GM12878 (cell line): ENCODE measurements around the gene OR8U1.

Experiments
- EZH2 ChIP-seq: IDR thresholded peaks from 2 replicates; pipeline ENCODE4 v1.6.1; 2012; ENCODE audit warnings: low read depth, mild to moderate bottlenecking, control low read depth, inconsistent platforms, low read length, borderline replicate concordance; ENCODE audit not compliant: control insufficient read depth
- FOS ChIP-seq: IDR thresholded peaks from 3 replicates; pipeline ENCODE4 v1.6.1; 2011; ENCODE audit warnings: borderline replicate concordance; ENCODE audit not compliant: insufficient read length; ENCODE audit errors: extremely low read depth
- HDAC6 ChIP-seq: fragments of 200-600 bp; sonication (generic); IDR thresholded peaks from one replicate; pipeline ENCODE4 v1.8.0; 2017; ENCODE audit warnings: antibody characterized with exemption; ENCODE audit not compliant: unreplicated experiment
- NFYB ChIP-seq: IDR thresholded peaks from 2 replicates; pipeline ENCODE4 v1.6.1; 2011; ENCODE audit warnings: low read depth, mild to moderate bottlenecking, low read length, improper control_type of control experiment, moderate library complexity; ENCODE audit not compliant: insufficient read depth
- PKNOX1 ChIP-seq: fragments of 450-650 bp; IDR thresholded peaks from 2 replicates; pipeline ENCODE4 v1.6.1; 2016; ENCODE audit warnings: mild to moderate bottlenecking
- RBBP5 ChIP-seq: fragments of 200-600 bp; sonication (generic); conservative IDR thresholded peaks from 2 replicates; pipeline ENCODE4 v1.6.1; 2016
- SMC3 ChIP-seq: IDR thresholded peaks from 2 replicates; pipeline ENCODE4 v1.6.1; 2011; ENCODE audit warnings: low read length, improper control_type of control experiment, borderline replicate concordance
- SREBF2 ChIP-seq: IDR thresholded peaks from 2 replicates; pipeline ENCODE4 v1.6.1; 2012; ENCODE audit warnings: mild to moderate bottlenecking, low read length
- USF1 ChIP-seq: IDR thresholded peaks from 2 replicates; pipeline ENCODE4 v1.6.1; 2011; ENCODE audit warnings: borderline replicate concordance, low read depth, mild to moderate bottlenecking, moderate library complexity, mixed read lengths, low read length; ENCODE audit not compliant: insufficient read depth; ENCODE audit errors: extremely low read length
- YY1 ChIP-seq: IDR thresholded peaks from 2 replicates; pipeline ENCODE4 v1.6.1; 2011; ENCODE audit warnings: low read depth, mild to moderate bottlenecking, low read length
- TF ChIP-seq, protein P1 (sequence below), 3 experiments: IDR thresholded peaks in 2 of 3; conservative IDR thresholded peaks in 1 of 3; 2 replicates each; pipeline ENCODE4 v1.5.1; 2011; ENCODE audit warnings: low read depth in 3 of 3, low read length in 3 of 3, mild to moderate bottlenecking in 3 of 3, control low read depth in 2 of 3, moderate library complexity in 2 of 3, inconsistent platforms in 1 of 3, mixed read lengths in 1 of 3; ENCODE audit not compliant: control insufficient read depth in 2 of 3, insufficient read depth in 1 of 3; ENCODE audit errors: extremely low read depth in 1 of 3
- TF ChIP-seq, protein P2 (sequence below): IDR thresholded peaks from 2 replicates; pipeline ENCODE4 v1.6.1; 2012; ENCODE audit warnings: mild to moderate bottlenecking, low read depth, low read length

GRCh38 chr11:56340289-56340688, 35.1 kb upstream of the OR8U1 start:
- TF ChIP-seq, protein P1, sequence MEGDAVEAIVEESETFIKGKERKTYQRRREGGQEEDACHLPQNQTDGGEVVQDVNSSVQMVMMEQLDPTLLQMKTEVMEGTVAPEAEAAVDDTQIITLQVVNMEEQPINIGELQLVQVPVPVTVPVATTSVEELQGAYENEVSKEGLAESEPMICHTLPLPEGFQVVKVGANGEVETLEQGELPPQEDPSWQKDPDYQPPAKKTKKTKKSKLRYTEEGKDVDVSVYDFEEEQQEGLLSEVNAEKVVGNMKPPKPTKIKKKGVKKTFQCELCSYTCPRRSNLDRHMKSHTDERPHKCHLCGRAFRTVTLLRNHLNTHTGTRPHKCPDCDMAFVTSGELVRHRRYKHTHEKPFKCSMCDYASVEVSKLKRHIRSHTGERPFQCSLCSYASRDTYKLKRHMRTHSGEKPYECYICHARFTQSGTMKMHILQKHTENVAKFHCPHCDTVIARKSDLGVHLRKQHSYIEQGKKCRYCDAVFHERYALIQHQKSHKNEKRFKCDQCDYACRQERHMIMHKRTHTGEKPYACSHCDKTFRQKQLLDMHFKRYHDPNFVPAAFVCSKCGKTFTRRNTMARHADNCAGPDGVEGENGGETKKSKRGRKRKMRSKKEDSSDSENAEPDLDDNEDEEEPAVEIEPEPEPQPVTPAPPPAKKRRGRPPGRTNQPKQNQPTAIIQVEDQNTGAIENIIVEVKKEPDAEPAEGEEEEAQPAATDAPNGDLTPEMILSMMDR (IDR thresholded peaks at IDR 0.05 in 2 of 3, conservative IDR thresholded peaks at IDR 0.05 in 1 of 3; ENCODE audit: control insufficient read depth in 2 of 3, extremely low read depth in 1 of 3, insufficient read depth in 1 of 3, low read depth in 3 of 3, low read length in 3 of 3) = no peak
- TF ChIP-seq FOS (no peak), YY1 (no peak), HDAC6 (no peak), NFYB (no peak), SMC3 (no peak), USF1 (no peak), SREBF2 (no peak), EZH2 (no peak), RBBP5 (no peak), PKNOX1 (no peak)
- TF ChIP-seq, protein P2, sequence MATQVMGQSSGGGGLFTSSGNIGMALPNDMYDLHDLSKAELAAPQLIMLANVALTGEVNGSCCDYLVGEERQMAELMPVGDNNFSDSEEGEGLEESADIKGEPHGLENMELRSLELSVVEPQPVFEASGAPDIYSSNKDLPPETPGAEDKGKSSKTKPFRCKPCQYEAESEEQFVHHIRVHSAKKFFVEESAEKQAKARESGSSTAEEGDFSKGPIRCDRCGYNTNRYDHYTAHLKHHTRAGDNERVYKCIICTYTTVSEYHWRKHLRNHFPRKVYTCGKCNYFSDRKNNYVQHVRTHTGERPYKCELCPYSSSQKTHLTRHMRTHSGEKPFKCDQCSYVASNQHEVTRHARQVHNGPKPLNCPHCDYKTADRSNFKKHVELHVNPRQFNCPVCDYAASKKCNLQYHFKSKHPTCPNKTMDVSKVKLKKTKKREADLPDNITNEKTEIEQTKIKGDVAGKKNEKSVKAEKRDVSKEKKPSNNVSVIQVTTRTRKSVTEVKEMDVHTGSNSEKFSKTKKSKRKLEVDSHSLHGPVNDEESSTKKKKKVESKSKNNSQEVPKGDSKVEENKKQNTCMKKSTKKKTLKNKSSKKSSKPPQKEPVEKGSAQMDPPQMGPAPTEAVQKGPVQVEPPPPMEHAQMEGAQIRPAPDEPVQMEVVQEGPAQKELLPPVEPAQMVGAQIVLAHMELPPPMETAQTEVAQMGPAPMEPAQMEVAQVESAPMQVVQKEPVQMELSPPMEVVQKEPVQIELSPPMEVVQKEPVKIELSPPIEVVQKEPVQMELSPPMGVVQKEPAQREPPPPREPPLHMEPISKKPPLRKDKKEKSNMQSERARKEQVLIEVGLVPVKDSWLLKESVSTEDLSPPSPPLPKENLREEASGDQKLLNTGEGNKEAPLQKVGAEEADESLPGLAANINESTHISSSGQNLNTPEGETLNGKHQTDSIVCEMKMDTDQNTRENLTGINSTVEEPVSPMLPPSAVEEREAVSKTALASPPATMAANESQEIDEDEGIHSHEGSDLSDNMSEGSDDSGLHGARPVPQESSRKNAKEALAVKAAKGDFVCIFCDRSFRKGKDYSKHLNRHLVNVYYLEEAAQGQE = no peak
